ENCODE results near the gene AFF3. TPM values are rescaled to one million over a fixed set of nuclear protein-coding genes. Genes with fewer than 3 reads are reported as not detected.

AFF3 gene
- total and polyA plus RNA-seq, 2 of the 8 experiments (the other 6 are each of a cell fraction or from before 2014, with no cell fraction given), result 0.27 to 3.0 TPM

DNA sequence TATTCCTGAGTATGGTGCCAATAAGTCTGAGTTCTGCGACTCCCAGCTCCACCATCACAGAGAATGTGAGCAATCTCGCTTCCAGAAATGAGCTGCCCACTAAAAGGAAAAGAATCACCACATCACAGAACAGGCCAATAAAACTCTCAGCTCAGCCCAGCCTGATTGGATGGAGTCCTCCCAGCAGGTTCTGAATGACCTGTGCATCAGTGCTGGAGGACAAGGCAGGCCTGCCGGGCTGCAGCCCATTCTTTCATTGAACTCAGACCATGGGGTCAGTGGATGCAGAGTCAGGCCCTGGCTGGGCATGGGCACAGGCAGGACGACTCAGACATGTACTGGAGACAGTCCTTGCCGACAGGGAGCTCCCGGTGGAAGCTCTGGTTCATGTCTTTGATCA, 519.9 kb downstream of the AFF3 start:
- Histone ChIP-seq H3K4me3 (ENCODE audit: extremely low read depth in 1 of 4, insufficient read depth in 2 of 4, low read depth in 3 of 4, low read length in 4 of 4) (no peak overlapping the region), H4K20me1 (replicated peaks in 1 of 2; ENCODE audit: control insufficient read depth in 1 of 2, insufficient read depth in 2 of 2, low read length in 2 of 2) (no peaks in the 10 kb centered on the region), H2BK20ac (ENCODE audit: low read length) (no peak overlapping the region), H3K4me1 (replicated peaks in 1 of 4; ENCODE audit: control insufficient read depth in 3 of 4, insufficient read depth in 4 of 4, low read length in 3 of 4) (no peaks in the 10 kb centered on the region; a peak in 1 of 7 replicates), H3K4ac (replicated peaks; ENCODE audit: insufficient read length, low read depth, low read length) (no peak overlapping the region), H2AK5ac (ENCODE audit: low read depth, low read length) (no peak overlapping the region), H3K18ac (ENCODE audit: extremely low read depth, low read length) (no peak overlapping the region), H3K23ac (ENCODE audit: insufficient read length) (no peak overlapping the region), H3K9me3 (ENCODE audit: insufficient read depth in 2 of 2, low read depth in 1 of 2, low read length in 1 of 2) (no peaks in the 10 kb centered on the region), H3K79me1 (ENCODE audit: low read depth, low read length) (no peaks in the 10 kb centered on the region), H2AFZ (ENCODE audit: low read length) (no peak overlapping the region), H3K14ac (ENCODE audit: insufficient read length) (no peak overlapping the region), H3K9ac (replicated peaks in 1 of 4; ENCODE audit: extremely low read depth in 1 of 4, low read depth in 3 of 4, low read length in 3 of 4) (no peak overlapping the region), H2BK15ac (ENCODE audit: low read length) (no peak overlapping the region), H2BK5ac (ENCODE audit: low read depth, low read length) (no peak overlapping the region), H3K36me3 (ENCODE audit: control insufficient read depth in 2 of 4, insufficient read depth in 4 of 4, low read length in 3 of 4) (no peaks in the 10 kb centered on the region), H2BK12ac (ENCODE audit: low read depth, low read length) (no peak overlapping the region), H3K79me2 (ENCODE audit: control insufficient read depth in 1 of 2, insufficient read depth in 2 of 2, low read length in 2 of 2) (no peaks in the 10 kb centered on the region), H3K27me3 (replicated peaks in 1 of 4; ENCODE audit: control insufficient read depth in 3 of 4, extremely low read depth in 1 of 4, insufficient read depth in 3 of 4, low read length in 3 of 4) (no peaks in the 10 kb centered on the region; a peak in 1 of 7 replicates), H3K27ac (ENCODE audit: low read depth, low read length) (no peak overlapping the region), H3K23me2 (ENCODE audit: low read depth, low read length) (peaks cover 3% of the 10 kb centered on the region; the same call in 1 of the 2 replicates), H3K4me2 (ENCODE audit: insufficient read depth in 1 of 2, low read depth in 2 of 2, low read length in 2 of 2) (no peak overlapping the region), H4K8ac (ENCODE audit: extremely low read depth, insufficient read depth, low read length) (no peak overlapping the region), H2BK120ac (replicated peaks; ENCODE audit: low read depth, low read length) (no peak overlapping the region), H4K91ac (replicated peaks; ENCODE audit: insufficient read length, low read length) (no peak overlapping the region), H3K56ac (replicated peaks; ENCODE audit: insufficient read length, low read depth, low read length) (no peak overlapping the region), H4K5ac (ENCODE audit: insufficient read length, low read depth, low read length) (no peak overlapping the region)
- ChIA-PET CTCF (ENCODE audit: partially characterized antibody) (interaction anchor here (0.5 to 2.2 kb wide), 5 partner anchors 20 to 798 kb away, joined by 3 to 7 read pairs (median 3); no protein-coding TSS in a partner anchor), POLR2A (ENCODE audit: partially characterized antibody) (no interaction called here)
- 94% methylated on average over 6 of the region's 6 CpGs; no CpG with 5 or more reads in 1 of the 2 experiments for WGBS, 2 experiments (ENCODE audit: extremely low coverage in 1 of 2, insufficient coverage in 1 of 2, insufficient read length in 1 of 2, insufficient replicate concordance in 2 of 2, low coverage in 1 of 2, low lambda C conversion rate in 2 of 2, missing lambda C conversion rate in 1 of 2)
- no peak for TF ChIP-seq POLR2AphosphoS5 (IDR thresholded peaks at IDR 0.05; ENCODE audit: low read depth, low read length)
- no peak for DNase-seq (ENCODE audit: low read depth in 1 of 2, low spot score in 2 of 2)
- no peak for FAIRE-seq
